ENCODE data around the gene FCRLA. TPM values are rescaled to one million over a fixed set of nuclear protein-coding genes. Genes with fewer than 3 reads are reported as not detected.

FCRLA gene
- total RNA-seq, 1 experiment from 2014 or later, result 0.15 TPM

DNA sequence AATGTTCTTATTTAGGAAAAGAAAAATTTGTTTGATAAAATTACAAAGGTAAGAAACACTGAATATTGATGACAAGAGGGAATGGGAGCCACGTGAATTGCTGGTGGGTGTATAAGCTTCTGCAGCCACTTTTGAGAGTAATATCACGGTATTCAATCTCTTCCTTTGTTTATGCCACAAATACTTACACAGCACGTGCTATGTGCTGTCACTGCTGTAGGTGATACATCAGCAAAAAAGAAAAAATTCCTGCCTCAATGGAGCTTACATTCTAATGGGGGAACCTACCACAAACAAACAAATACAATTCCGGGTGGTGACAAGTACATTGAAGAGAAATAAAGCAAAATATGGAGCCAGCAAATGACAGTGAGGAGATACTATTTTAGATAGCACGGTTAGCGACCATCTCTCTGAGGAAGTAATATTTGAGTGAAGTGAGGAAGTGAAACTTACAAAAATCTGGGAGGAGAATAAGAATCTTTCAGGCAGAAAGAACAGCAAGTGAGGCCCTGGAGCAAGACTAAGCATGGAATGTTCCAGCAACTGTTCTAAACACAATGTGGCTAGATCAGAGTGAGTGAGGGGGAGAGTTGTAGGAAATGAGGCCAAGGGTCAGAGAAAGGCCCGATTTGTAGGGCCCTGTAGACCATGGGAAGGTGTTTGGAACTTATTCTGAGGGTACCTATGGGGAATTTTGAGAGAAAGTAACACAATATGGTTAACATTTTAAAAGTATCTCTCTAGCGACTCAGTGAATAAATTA is 11.7 kb downstream of the FCRLA start:
- no peaks in the 10 kb centered on the region for H3K36me3 Mint-ChIP-seq
- no peak overlapping the region for H3K4me3 Mint-ChIP-seq
- TF ChIP-seq, protein P1, sequence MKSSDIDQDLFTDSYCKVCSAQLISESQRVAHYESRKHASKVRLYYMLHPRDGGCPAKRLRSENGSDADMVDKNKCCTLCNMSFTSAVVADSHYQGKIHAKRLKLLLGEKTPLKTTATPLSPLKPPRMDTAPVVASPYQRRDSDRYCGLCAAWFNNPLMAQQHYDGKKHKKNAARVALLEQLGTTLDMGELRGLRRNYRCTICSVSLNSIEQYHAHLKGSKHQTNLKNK (CRISPR knock-in tag; IDR thresholded peaks at IDR 0.05), result no peak
- no peak for TF ChIP-seq JUN (CRISPR knock-in tag; IDR thresholded peaks at IDR 0.05)
- TF ChIP-seq, protein P2, sequence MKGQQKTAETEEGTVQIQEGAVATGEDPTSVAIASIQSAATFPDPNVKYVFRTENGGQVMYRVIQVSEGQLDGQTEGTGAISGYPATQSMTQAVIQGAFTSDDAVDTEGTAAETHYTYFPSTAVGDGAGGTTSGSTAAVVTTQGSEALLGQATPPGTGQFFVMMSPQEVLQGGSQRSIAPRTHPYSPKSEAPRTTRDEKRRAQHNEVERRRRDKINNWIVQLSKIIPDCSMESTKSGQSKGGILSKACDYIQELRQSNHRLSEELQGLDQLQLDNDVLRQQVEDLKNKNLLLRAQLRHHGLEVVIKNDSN (CRISPR knock-in tag; IDR thresholded peaks at IDR 0.05), result no peak
- TF ChIP-seq TEAD4 (CRISPR knock-in tag; IDR thresholded peaks at IDR 0.05), result no peak
- TF ChIP-seq FOXJ3 (CRISPR knock-in tag; IDR thresholded peaks at IDR 0.05; ENCODE audit: borderline replicate concordance), result no peak
- TF ChIP-seq, protein P3, sequence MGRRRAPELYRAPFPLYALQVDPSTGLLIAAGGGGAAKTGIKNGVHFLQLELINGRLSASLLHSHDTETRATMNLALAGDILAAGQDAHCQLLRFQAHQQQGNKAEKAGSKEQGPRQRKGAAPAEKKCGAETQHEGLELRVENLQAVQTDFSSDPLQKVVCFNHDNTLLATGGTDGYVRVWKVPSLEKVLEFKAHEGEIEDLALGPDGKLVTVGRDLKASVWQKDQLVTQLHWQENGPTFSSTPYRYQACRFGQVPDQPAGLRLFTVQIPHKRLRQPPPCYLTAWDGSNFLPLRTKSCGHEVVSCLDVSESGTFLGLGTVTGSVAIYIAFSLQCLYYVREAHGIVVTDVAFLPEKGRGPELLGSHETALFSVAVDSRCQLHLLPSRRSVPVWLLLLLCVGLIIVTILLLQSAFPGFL (CRISPR knock-in tag; IDR thresholded peaks at IDR 0.05; ENCODE audit: borderline replicate concordance), result no peak
- TF ChIP-seq ETV6 (CRISPR knock-in tag; IDR thresholded peaks at IDR 0.05), result no peak
- no peak for TF ChIP-seq ZNF219 (CRISPR knock-in tag; IDR thresholded peaks at IDR 0.05; ENCODE audit: borderline replicate concordance)
- TF ChIP-seq NR2C2 (CRISPR knock-in tag; IDR thresholded peaks at IDR 0.05), result no peak
- no peak for TF ChIP-seq SMAD4 (CRISPR knock-in tag; IDR thresholded peaks at IDR 0.05)
- TF ChIP-seq ZNF281 (CRISPR knock-in tag; IDR thresholded peaks at IDR 0.05), result no peak
- TF ChIP-seq FOXP1 (CRISPR knock-in tag; IDR thresholded peaks at IDR 0.05; ENCODE audit: borderline replicate concordance), result no peak
- TF ChIP-seq ELF4 (CRISPR knock-in tag; IDR thresholded peaks at IDR 0.05; ENCODE audit: low read depth), result no peak
- no peak for TF ChIP-seq GABPB1 (CRISPR knock-in tag; IDR thresholded peaks at IDR 0.05)
- TF ChIP-seq ZNF396 (CRISPR knock-in tag; IDR thresholded peaks at IDR 0.05; ENCODE audit: borderline replicate concordance), result no peak
- TF ChIP-seq HMGA2 (CRISPR knock-in tag; IDR thresholded peaks at IDR 0.05), result no peak
- no peak for TF ChIP-seq ZNF425 (CRISPR knock-in tag; conservative IDR thresholded peaks at IDR 0.05)
- CTCF ChIA-PET, result no interaction called here
- no peak for ATAC-seq
- peaks cover 23% of the 10 kb centered on the region for H3K27me3 Mint-ChIP-seq (ENCODE audit: low read depth)
- H3K9me3 Mint-ChIP-seq, result no peaks in the 10 kb centered on the region
- no peak overlapping the region for H3K27ac Mint-ChIP-seq
- POLR2A ChIA-PET, result no interaction called here
- H3K4me1 Mint-ChIP-seq, result no peaks in the 10 kb centered on the region
- DNase-seq (ENCODE audit: low spot score), result no peak

- TF ChIP-seq GRHL2 (CRISPR knock-in tag; IDR thresholded peaks at IDR 0.05; ENCODE audit: insufficient replicate concordance, severe bottlenecking), result no peak
- no peak for TF ChIP-seq MXD4 (CRISPR knock-in tag; IDR thresholded peaks at IDR 0.05; ENCODE audit: borderline replicate concordance)
- TF ChIP-seq, protein P4, sequence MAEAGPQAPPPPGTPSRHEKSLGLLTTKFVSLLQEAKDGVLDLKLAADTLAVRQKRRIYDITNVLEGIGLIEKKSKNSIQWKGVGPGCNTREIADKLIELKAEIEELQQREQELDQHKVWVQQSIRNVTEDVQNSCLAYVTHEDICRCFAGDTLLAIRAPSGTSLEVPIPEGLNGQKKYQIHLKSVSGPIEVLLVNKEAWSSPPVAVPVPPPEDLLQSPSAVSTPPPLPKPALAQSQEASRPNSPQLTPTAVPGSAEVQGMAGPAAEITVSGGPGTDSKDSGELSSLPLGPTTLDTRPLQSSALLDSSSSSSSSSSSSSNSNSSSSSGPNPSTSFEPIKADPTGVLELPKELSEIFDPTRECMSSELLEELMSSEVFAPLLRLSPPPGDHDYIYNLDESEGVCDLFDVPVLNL (CRISPR knock-in tag; IDR thresholded peaks at IDR 0.05; ENCODE audit: borderline replicate concordance, low read depth), result no peak
- peaks cover 3% of the 10 kb centered on the region; the same call in 1 of the 2 replicates for H3K4me1 Mint-ChIP-seq
- POLR2A ChIA-PET, result no interaction called here
- no peak overlapping the region for H3K4me3 Mint-ChIP-seq
- no peaks in the 10 kb centered on the region for H3K9me3 Mint-ChIP-seq
- H3K27me3 Mint-ChIP-seq (ENCODE audit: low read depth), result peaks cover 28% of the 10 kb centered on the region
- H3K36me3 Mint-ChIP-seq, result no peaks in the 10 kb centered on the region
- CTCF ChIA-PET, result no interaction called here
- DNase-seq (ENCODE audit: low spot score) (no peak), ATAC-seq (no peak)
- H3K27ac Mint-ChIP-seq, result no peak overlapping the region
Measured at GRCh38 chr1:161719325-161719611, 12.2 kb downstream of the FCRLA start.
